Stimulated activated CD4-positive, alpha-beta T cell treated with anti-CD3 and anti-CD28 coated beads, Interleukin-15, amount 100 ng/mL, for 24 hours (primary cell): Measurements from ENCODE around the gene NAT9.

Source experiments
- DNase-seq: peaks from one replicate; pipeline ENCODE4 v3.0.0-alpha.2; 2020

The NAT9 gene

GRCh38 chr17:74759243-74759801 lies 16.8 kb downstream of the NAT9 start:
- DNase-seq, result peak; percentile 60

- no peak for DNase-seq
Measured at GRCh38 chr17:74758848-74759168, 17.3 kb downstream of the NAT9 start.

- DNase-seq, result no peak
Measured at GRCh38 chr17:74757931-74758847, 18.0 kb downstream of the NAT9 start.

GRCh38 chr17:74757502-74757901 lies 18.6 kb downstream of the NAT9 start:
- no peak for DNase-seq

- DNase-seq, result no peak
Measured at GRCh38 chr17:74756891-74757290, 19.3 kb downstream of the NAT9 start.

- no peak for DNase-seq
Measured at GRCh38 chr17:74755533-74755932, 20.6 kb downstream of the NAT9 start.

GRCh38 chr17:74754832-74755231 lies 21.3 kb downstream of the NAT9 start:
- no peak for DNase-seq

GRCh38 chr17:74752822-74753401 lies 23.2 kb downstream of the NAT9 start:
- no peak for DNase-seq

- DNase-seq, result no peak
Measured at GRCh38 chr17:74752415-74752814, 23.7 kb downstream of the NAT9 start.

GRCh38 chr17:74750327-74751069 lies 25.6 kb downstream of the NAT9 start:
- peak; percentile 48 for DNase-seq

GRCh38 chr17:74750039-74750326 lies 26.2 kb downstream of the NAT9 start:
- DNase-seq, result no peak

GRCh38 chr17:74749279-74750038 lies 26.7 kb downstream of the NAT9 start:
- DNase-seq, result peak; percentile 72

- DNase-seq, result peak; percentile 97
Measured at GRCh38 chr17:74748529-74749278, 27.4 kb downstream of the NAT9 start, which contains the start of gene NHERF1. NHERF1 (plus strand) TSS chr17:74748628; CDS start chr17:74748847, 219 bp downstream.

- DNase-seq, result no peak
Measured at GRCh38 chr17:74748279-74748528, 27.9 kb downstream of the NAT9 start.

- no peak for DNase-seq
Measured at GRCh38 chr17:74746922-74747321, 29.2 kb downstream of the NAT9 start.

- DNase-seq, result no peak
Measured at GRCh38 chr17:74746376-74746775, 29.8 kb downstream of the NAT9 start.

GRCh38 chr17:74745548-74746177 lies 30.5 kb downstream of the NAT9 start:
- DNase-seq, result no peak

GRCh38 chr17:74744714-74745547 lies 31.2 kb downstream of the NAT9 start:
- DNase-seq, result peak; percentile 89

GRCh38 chr17:74744349-74744713 lies 31.8 kb downstream of the NAT9 start:
- DNase-seq, result no peak

- no peak for DNase-seq
Measured at GRCh38 chr17:74743755-74744154, 32.4 kb downstream of the NAT9 start.

- no peak for DNase-seq
Measured at GRCh38 chr17:74742978-74743545, 33.1 kb downstream of the NAT9 start.
